Brain microvascular endothelial cell (primary cell): ENCODE measurements around the gene SCFD1.

Experiments
- DNase-seq: peaks from one replicate; pipeline ENCODE4 v3.0.0-alpha.2; 2020
- H3K27ac ChIP-seq: fragments of 250-450 bp; sonication (Bioruptor Pico); 2 replicates; pipeline ENCODE4 v1.5.1; 2020; ENCODE audit warnings: mild to moderate bottlenecking, moderate library complexity
- H3K27me3 ChIP-seq: fragments of 250-450 bp; sonication (Bioruptor Pico); replicated peaks from 2 replicates; pipeline ENCODE4 v1.5.1; 2020; ENCODE audit warnings: mild to moderate bottlenecking
- H3K36me3 ChIP-seq: fragments of 250-450 bp; sonication (Bioruptor Pico); replicated peaks from 2 replicates; pipeline ENCODE4 v1.5.1; 2020; ENCODE audit warnings: mild to moderate bottlenecking
- H3K4me3 ChIP-seq: 2 replicates; pipeline ENCODE4 v1.5.1; 2011; ENCODE audit warnings: low read depth, mild to moderate bottlenecking, control low read depth, low read length, moderate library complexity
- CTCF ChIP-seq: IDR thresholded peaks from 2 replicates; pipeline ENCODE4 v1.5.1; 2011; ENCODE audit warnings: low read depth, mild to moderate bottlenecking, moderate library complexity, low read length, control low read depth, inconsistent platforms; ENCODE audit errors: missing control alignments
- in situ Hi-C: cut with HindIII; loops from 2 replicates; pipeline ENCODE4 v1.10.0; 2017; ENCODE audit warnings: low sequenced_read_pairs, low pct_ligation_motif_present

SCFD1 gene

DNA sequence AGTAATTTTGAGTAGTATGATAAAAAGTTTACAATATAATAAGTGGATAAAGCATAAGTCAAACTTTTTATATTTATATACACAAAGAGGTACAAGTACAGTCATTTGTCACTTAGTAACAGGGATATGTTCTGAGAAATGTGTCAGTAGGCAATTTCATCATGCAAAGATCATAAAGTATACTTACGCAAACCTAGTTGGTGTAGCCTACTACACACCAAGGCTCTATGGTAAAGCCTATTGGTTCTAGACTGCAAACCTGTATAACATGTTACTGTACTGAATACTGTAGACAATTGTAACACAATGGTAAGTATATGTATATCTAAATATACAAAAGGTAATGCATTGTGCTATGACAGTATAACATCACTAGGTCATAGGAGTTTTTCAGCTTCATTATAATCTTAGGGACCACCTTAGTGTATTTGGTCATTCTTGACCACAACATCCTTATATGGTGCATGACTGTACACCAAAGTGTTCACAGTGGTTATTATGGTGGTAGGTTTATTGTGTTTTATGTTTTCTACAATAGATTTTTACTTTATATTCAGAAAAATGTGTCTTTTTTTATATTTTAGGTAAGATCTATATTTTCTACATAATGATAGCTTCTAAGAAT is 14.9 kb upstream of the SCFD1 start:
- TF ChIP-seq CTCF = no peak
- H3K36me3 ChIP-seq = peaks cover 13% of the 10 kb centered on the region
- no peak for DNase-seq
- H3K27ac ChIP-seq = no peak overlapping the region
- in situ Hi-C loops = no loop called here
- H3K27me3 ChIP-seq = no peaks in the 10 kb centered on the region
- no peak overlapping the region for H3K4me3 ChIP-seq

GRCh38 chr14:30608533-30609006 is 13.5 kb upstream of the SCFD1 start:
- Histone ChIP-seq H3K4me3 (no peak overlapping the region), H3K36me3 (peaks cover 4% of the 10 kb centered on the region), H3K27me3 (no peaks in the 10 kb centered on the region), H3K27ac (peak overlapping the region; percentile 33)
- in situ Hi-C loops = no loop called here
- TF ChIP-seq CTCF = peak; percentile 45
- peak; percentile 63 for DNase-seq

DNA sequence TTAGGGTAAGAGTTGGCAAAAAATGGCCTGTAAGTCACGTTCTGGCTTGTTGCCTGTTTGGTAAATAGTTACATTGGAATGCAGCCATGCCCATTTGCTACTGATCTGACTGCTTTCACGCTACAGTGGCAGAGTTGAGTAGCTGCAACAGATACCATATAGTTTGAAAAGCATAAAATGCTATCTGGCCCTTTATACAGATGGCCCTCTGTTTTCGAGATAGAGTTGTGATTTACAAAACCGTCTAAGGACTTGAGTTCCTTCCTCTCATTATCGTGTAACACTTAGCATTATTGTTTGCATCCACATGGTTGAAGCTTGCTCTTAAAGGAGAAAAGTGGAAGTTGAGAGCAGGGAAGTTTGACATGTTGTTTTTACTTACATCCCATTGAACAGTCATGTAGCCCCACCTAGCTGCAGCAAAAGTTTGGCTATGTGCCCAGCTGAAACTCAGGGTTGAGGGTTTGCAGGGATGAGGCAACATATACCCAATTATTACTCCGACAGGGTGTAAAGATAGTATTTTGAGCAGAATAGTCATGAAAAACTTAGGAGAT is 11.3 kb upstream of the SCFD1 start:
- Histone ChIP-seq H3K4me3 (no peak overlapping the region), H3K27me3 (no peaks in the 10 kb centered on the region), H3K27ac (no peak overlapping the region), H3K36me3 (peaks cover 4% of the 10 kb centered on the region)
- in situ Hi-C loops = no loop called here
- peak; percentile 62 for TF ChIP-seq CTCF
- peak; percentile 70 for DNase-seq

DNA sequence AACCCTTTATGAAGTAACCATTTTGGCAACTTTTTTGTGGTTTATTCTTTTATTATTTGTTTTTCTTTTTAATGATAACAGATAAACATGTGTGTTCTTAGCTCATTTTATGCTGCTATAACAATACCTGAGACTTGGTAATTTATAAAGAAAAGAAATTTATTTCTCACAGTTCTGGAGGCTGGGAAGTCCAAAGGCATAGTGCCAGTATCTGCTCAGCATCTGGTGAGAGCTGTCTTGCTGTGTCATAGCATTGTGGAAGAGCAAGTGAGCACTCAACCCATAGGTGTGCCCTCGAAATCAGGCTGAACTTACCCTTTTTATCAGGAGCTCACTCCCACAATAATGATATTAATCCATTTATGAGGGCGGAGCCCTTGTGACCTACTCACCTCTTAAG is 8.0 kb upstream of the SCFD1 start:
- in situ Hi-C loops = no loop called here
- Histone ChIP-seq H3K27ac (no peak overlapping the region), H3K27me3 (no peaks in the 10 kb centered on the region), H3K36me3 (peaks cover 6% of the 10 kb centered on the region), H3K4me3 (no peak overlapping the region)
- no peak for TF ChIP-seq CTCF
- no peak for DNase-seq

DNA sequence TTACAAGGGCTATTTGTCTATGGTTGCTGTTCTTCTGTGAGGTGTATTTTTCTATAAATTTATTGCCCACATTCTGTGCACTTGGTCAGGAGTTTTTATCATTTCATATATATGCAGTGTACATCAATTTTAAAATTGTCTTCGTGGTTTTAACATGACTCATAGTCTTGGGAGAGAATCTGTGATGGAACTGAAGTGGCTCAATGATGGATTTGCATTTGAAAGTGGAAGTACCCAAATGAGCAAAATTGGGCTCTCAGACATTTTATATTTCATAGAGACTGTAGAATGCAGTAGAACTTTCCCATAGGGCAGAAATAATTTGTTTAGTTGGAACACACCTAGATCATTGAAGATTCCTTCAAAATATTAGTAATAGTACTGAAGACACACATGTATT is 1.9 kb upstream of the SCFD1 start:
- in situ Hi-C loops = no loop called here
- peak overlapping the region; percentile 9 for H3K27ac ChIP-seq
- peaks cover 3% of the 10 kb centered on the region for H3K36me3 ChIP-seq
- peak; percentile 52 for DNase-seq
- no peak for TF ChIP-seq CTCF
- no peak overlapping the region for H3K4me3 ChIP-seq
- no peaks in the 10 kb centered on the region for H3K27me3 ChIP-seq
